GM23338 (cell line): ENCODE measurements around the gene GALNT9.

Experiments
- CREB1 ChIP-seq: fragments of 250-450 bp; sonication (Bioruptor Pico); IDR thresholded peaks from 2 replicates; pipeline ENCODE4 v1.5.0; 2020; ENCODE audit warnings: low read depth, mild to moderate bottlenecking, moderate library complexity
- CTCF ChIP-seq, 2 experiments: fragments of 200-600 bp in 1 of 2; sonication (generic) in 1 of 2; conservative IDR thresholded peaks; 2 replicates each; pipeline versions ENCODE4 v1.5.1 to v1.6.1; 2016 to 2017; ENCODE audit warnings: antibody characterized with exemption in 2 of 2, low read depth in 2 of 2, mild to moderate bottlenecking in 2 of 2, moderate library complexity in 1 of 2
- EZH2 ChIP-seq: fragments of 200-600 bp; sonication (generic); IDR thresholded peaks from one replicate; pipeline ENCODE4 v1.8.0; 2017; ENCODE audit warnings: antibody characterized with exemption, mild to moderate bottlenecking, low read depth; ENCODE audit not compliant: unreplicated experiment
- EZH2phosphoT487 ChIP-seq: fragments of 200-600 bp; sonication (generic); IDR thresholded peaks from one replicate; pipeline ENCODE4 v1.8.1; 2018; ENCODE audit warnings: antibody characterized with exemption; ENCODE audit not compliant: unreplicated experiment
- JUNB ChIP-seq: IDR thresholded peaks from one replicate; pipeline ENCODE4 v1.6.1; 2016; ENCODE audit warnings: antibody characterized with exemption; ENCODE audit not compliant: unreplicated experiment
- POLR2AphosphoS5 ChIP-seq: IDR thresholded peaks from 2 replicates; pipeline ENCODE4 v1.6.1; 2016; ENCODE audit warnings: antibody characterized with exemption, low read depth
- REST ChIP-seq: IDR thresholded peaks from one replicate; pipeline ENCODE4 v1.6.1; 2018; ENCODE audit warnings: antibody characterized with exemption; ENCODE audit not compliant: unreplicated experiment
- ZNF331 ChIP-seq: fragments of 250-450 bp; sonication (Bioruptor Pico); IDR thresholded peaks from 2 replicates; pipeline ENCODE4 v1.5.0; 2020; ENCODE audit warnings: low read depth, mild to moderate bottlenecking, moderate library complexity

- TF ChIP-seq CTCF (conservative IDR thresholded peaks at IDR 0.05; ENCODE audit: low read depth in 2 of 2) (no peak), POLR2AphosphoS5 (no peak), EZH2phosphoT487 (no peak), ZNF331 (CRISPR knock-in tag) (no peak), REST (no peak), JUNB (no peak), EZH2 (no peak), CREB1 (CRISPR knock-in tag) (no peak)
Measured at GRCh38 chr12:132202929-132203721, 126.3 kb downstream of the GALNT9 start.
